HG02852 (cell line): ENCODE measurements around the gene BMAL2.

Experiments used
- ATAC-seq: cut with Tn5 transposase; IDR thresholded peaks from one replicate; pipeline ENCODE4 v1.9.1; 2021; ENCODE audit warnings: mild to moderate bottlenecking, moderate library complexity; ENCODE audit not compliant: unreplicated experiment

Gene BMAL2

DNA sequence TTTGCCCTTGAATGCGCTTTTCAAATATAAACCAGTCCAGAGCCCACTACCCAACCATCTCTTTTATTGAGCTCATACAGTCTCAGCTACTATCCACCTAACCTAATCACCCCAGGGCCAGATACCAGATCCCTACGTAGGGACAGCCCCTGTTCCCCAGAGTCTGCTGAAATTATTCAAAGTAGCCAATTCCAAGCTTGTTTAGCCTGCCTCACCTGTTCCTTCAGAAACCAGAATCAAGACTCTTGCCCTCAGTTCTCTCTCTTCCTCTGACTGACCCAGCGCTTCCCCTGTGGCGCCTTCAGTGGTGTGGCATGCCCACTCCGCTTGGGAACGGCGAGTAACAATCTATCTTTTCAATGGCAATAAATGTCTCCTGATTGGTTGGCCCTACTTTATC, 18.8 kb downstream of the BMAL2 start:
- ATAC-seq, result no peak

DNA sequence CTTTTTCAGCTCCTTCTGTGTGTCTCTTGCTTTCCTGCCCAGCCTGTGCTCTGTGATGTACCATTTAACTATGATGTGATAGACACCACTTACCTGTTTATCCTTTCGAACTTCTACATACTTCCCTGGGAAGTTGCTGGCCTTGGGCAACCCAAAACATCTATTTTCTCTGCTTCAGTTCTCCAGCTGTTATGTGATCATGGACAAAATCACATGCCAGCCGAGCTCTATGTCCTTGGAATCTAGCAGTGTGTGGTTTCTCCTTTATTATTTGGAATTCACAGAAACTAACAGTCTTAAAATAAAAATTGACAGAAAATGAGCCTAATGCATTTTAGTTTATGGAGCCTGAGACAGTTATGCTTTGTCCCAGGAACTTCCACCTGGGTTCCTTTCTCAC, 22.9 kb downstream of the BMAL2 start:
- no peak for ATAC-seq

DNA sequence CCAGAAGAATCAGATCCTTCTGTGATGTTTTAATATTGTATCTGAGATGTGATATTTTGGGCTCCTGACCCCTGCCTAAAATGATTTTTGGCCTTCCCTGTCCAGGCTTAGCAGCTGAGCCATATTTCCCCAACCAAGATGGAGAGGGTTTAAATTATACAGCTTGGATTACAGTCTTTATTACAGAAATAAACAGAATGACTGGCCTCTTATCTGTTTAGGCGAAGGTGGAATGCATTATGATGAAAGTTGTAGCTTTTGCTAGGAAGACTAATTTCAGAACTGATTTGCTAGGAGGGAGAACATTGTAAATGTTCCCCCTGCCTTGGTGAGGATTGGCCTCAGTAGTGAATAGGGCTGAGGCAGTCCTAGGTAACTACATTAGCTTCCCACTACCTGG, 23.3 kb downstream of the BMAL2 start:
- no peak for ATAC-seq

DNA sequence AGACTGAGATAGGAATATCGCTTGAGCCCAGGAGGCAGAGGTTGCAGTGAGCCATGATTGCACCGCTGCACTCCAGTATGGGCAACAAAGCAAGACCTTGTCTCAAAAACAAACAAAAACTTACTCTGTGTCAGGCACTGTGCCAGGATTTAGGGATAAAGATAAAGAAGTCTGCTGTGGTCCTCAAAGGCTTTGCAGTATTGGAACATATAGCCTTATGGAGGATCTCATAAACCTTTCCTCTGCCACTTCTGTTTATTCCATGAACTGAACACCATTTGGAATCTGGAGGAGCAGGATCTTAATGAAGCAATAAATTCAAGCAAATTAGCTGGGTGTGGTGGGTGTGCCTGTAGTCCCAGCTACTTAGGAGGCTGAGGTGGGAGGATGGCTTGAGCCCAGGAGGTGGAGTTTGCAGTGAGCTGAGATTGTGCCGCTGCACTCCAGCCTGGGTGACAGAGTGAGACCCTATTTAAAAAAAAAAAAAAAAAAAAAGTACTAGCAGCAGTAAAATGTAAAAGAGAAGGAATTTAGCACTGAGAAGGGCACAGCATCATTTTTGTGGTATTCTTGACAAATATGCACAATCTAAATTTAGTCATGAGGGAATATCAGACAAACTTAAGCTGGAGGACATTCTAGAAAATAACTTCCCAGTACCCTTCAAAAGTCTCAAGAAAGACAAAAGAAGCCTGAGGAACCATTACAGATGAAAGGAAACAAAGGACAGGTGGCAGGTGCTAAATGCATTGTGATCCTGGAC, 27.1 kb downstream of the BMAL2 start:
- ATAC-seq, result no peak

DNA sequence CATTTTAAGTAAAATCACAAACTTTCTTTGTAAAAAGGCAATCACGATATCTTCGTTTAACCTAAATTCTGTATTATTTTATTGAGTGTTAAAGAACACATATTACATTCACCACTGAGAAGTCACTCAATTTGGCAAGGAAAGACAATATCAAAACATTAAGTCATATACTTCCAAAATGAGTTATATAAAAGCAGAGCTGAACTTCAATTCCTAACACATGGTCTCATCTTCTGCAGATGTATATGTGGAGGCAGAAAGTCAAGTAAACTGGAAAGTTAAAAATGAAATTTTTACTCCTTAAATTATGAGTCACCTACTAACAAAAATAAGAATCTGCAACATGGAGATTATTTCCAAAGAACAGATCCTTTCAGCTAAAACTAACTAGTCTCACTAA, 28.7 kb downstream of the BMAL2 start:
- no peak for ATAC-seq

DNA sequence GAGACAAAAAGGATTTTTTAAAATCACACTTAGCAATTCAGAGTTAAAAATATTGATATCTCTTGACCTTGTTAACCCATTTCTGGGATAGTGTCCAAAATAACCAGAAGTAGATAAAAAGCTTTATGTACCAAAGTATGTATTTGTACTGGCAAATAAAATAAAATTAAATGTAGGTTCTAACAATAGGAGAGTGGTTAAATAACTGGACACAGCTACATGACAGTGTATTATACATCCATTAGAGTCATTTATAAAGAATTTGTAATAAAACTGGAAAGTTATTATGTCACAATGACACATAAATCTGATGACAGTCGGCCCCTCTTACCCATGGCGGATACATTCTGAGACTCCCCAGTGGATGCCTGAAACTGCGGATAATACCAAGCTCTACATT, 34.0 kb downstream of the BMAL2 start:
- no peak for ATAC-seq

DNA sequence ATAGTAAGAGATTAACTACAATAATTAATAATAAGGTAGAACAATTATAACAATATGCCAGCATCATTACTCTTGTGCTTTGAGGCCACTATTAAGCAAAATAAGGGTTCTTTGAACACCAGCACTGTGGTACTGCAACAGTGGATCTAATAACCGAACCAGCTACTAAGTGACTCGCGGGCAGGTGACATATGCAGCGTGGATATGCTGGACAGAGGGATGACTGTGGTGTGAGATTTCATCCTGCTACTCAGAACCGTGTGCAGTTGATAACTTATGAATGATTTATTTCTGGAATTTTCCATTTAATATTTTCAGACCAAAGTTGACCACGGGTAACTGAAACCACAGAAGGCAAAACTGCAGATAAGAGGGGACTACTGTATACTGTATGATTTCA, 34.4 kb downstream of the BMAL2 start:
- no peak for ATAC-seq

DNA sequence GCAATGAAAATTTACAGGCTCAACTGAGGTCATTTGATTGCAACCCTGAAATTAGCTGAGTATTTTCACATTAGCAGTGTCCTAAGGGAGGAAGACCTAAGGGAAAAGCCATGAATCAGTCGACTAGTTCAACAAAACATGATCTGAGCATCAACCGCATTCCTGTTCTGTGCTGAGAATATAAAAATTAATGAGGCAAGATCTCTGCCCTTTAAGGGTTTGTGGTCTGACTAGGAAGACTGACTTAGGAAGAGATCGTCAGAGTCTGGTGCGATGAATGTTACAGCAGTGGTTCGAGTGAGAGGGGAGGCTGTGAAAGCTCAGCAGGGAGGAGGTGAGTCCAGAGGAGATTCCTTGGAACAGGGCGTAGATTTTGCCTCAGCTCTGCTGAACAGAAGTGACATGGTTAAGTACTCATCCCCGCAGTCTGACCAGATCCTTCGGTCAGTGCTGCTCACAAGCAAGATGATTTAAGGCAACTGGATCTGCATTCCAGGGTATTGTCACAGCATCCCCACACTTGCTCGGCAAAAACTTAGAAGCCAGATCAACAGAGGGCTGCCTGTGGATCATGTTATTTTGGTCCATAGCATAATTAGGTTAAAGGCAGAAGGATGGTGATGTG, 49.6 kb downstream of the BMAL2 start:
- no peak for ATAC-seq
